ENCODE results near the gene C1orf167. TPM values are rescaled to one million over a fixed set of nuclear protein-coding genes. Genes with fewer than 3 reads are reported as not detected.

Gene C1orf167
- polyA plus RNA-seq, 1 of the 3 experiments (the other 2 are of a cell fraction): 0.10 TPM

DNA sequence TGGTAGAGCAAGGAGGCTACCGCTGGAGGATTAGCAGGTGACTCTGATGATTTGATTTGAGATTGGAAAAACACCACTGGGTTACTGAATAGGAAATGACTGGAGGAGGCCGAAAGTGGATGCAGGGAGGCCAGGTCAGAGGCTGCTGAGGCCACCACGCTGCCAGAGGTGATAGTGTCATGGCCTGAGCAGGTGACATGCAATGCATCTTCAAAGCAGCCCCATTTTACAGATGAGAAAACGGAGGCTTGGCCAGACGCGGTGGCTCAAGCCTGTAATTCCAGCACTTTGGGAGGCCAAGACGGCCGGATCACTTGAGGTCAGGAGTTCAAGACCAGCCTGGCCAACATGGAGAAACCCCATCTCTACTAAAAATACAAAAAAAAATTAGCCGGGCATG is 12.8 kb downstream of the C1orf167 start:
- Histone ChIP-seq H3K27ac (ENCODE audit: low read depth in 2 of 2, low read length in 1 of 2) (no peak overlapping the region), H3K4me3 (ENCODE audit: low read depth in 2 of 2, low read length in 1 of 2) (no peak overlapping the region), H3K4me2 (no peak overlapping the region), H2AFZ (ENCODE audit: low read depth) (no peak overlapping the region), H3K9me3 (no peaks in the 10 kb centered on the region), H3K9me2 (no peaks in the 10 kb centered on the region), H3K36me3 (replicated peaks in 1 of 2; ENCODE audit: control insufficient read depth in 1 of 2, insufficient read depth in 2 of 2, low read length in 1 of 2) (no peaks in the 10 kb centered on the region), H3K27me3 (ENCODE audit: insufficient read depth) (no peaks in the 10 kb centered on the region), H4K20me1 (ENCODE audit: insufficient read depth) (no peaks in the 10 kb centered on the region), H3K9ac (no peak overlapping the region), H3F3A (replicated peaks; ENCODE audit: insufficient read depth) (no peaks in the 10 kb centered on the region), H3K79me2 (ENCODE audit: insufficient read depth) (no peaks in the 10 kb centered on the region), H3K4me1 (ENCODE audit: control insufficient read depth in 1 of 2, insufficient read depth in 2 of 2, low read depth in 1 of 2, low read length in 1 of 2) (no peaks in the 10 kb centered on the region)
- ChIA-PET POLR2A (no interaction called here), CTCF (interaction anchor here (3.9 kb wide), 1 partner anchor 11 kb away, joined by 21 read pairs; no protein-coding TSS in a partner anchor)
- no peak for TF ChIP-seq RFX5 (IDR thresholded peaks at IDR 0.05; ENCODE audit: low read length)
- 75% methylated on average over 8 of the region's 9 CpGs for WGBS (ENCODE audit: low lambda C conversion rate)
- DNase-seq: no peak

DNA sequence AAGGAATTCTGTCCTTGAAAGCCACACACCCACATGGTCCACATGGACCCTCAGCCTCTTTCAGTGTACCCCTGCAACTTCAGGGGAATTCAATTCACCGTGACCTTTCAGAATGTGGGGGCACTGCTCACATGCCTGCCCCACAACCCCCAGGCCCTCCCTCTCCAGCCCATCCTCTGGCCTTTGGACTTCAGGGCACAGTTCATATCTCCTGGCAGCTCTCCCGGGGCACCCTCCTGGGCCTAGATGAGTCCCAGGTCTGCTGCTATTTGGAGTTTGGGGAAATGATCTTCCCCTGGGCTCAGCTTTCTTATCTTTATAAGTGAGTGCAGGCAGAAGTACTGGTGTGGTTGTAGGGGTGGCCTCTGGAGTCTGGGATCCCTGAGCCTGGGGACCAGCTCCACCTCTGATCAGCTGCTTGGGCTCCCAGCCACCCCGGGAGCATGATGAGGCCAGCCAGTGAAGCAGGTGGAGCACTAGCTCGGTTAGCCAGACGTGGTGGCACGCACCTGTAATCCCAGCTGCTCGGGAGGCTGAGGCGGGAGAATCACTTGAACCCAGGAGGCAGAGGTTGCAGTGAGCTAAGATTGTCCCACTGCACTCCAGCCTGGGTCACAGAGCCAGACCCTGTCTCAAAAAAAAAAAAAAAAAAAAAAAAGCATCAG is 15.8 kb downstream of the C1orf167 start:
- peaks cover 0 to 6% of the 10 kb centered on the region in 2 experiments; a peak in 1 of 4 replicates for H3K4me1 ChIP-seq (ENCODE audit: control insufficient read depth in 1 of 2, insufficient read depth in 2 of 2, low read depth in 1 of 2, low read length in 1 of 2)
- H3K4me3 ChIP-seq (ENCODE audit: low read depth in 2 of 2, low read length in 1 of 2): no peak overlapping the region
- no peaks in the 10 kb centered on the region for H3K9me2 ChIP-seq
- H3K27ac ChIP-seq (ENCODE audit: low read depth in 2 of 2, low read length in 1 of 2): no peak overlapping the region
- POLR2A ChIA-PET: no interaction called here
- no peaks in the 10 kb centered on the region for H3K79me2 ChIP-seq (ENCODE audit: insufficient read depth)
- WGBS (ENCODE audit: low lambda C conversion rate): 77% methylated on average over 7 of the region's 8 CpGs
- no peak overlapping the region for H3K4me2 ChIP-seq
- no peaks in the 10 kb centered on the region for H3F3A ChIP-seq (replicated peaks; ENCODE audit: insufficient read depth)
- H4K20me1 ChIP-seq (ENCODE audit: insufficient read depth): no peaks in the 10 kb centered on the region
- CTCF ChIA-PET: interaction anchor here (0.6 kb wide), 1 partner anchor 171 kb away, joined by 4 read pairs; no protein-coding TSS in a partner anchor
- H3K27me3 ChIP-seq (ENCODE audit: insufficient read depth): no peaks in the 10 kb centered on the region
- TF ChIP-seq RFX5 (IDR thresholded peaks at IDR 0.05; ENCODE audit: low read length) (no peak), TEAD4 (IDR thresholded peaks at IDR 0.05; ENCODE audit: borderline replicate concordance, insufficient read depth) (no peak), TCF12 (IDR thresholded peaks at IDR 0.05) (no peak)
- TF ChIP-seq, protein P1, sequence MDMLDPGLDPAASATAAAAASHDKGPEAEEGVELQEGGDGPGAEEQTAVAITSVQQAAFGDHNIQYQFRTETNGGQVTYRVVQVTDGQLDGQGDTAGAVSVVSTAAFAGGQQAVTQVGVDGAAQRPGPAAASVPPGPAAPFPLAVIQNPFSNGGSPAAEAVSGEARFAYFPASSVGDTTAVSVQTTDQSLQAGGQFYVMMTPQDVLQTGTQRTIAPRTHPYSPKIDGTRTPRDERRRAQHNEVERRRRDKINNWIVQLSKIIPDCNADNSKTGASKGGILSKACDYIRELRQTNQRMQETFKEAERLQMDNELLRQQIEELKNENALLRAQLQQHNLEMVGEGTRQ (IDR thresholded peaks at IDR 0.05; ENCODE audit: borderline replicate concordance, low read depth, low read length): no peak
- TF ChIP-seq, protein P2, sequence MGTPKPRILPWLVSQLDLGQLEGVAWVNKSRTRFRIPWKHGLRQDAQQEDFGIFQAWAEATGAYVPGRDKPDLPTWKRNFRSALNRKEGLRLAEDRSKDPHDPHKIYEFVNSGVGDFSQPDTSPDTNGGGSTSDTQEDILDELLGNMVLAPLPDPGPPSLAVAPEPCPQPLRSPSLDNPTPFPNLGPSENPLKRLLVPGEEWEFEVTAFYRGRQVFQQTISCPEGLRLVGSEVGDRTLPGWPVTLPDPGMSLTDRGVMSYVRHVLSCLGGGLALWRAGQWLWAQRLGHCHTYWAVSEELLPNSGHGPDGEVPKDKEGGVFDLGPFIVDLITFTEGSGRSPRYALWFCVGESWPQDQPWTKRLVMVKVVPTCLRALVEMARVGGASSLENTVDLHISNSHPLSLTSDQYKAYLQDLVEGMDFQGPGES (IDR thresholded peaks at IDR 0.05; ENCODE audit: low read depth, low read length): no peak
- TF ChIP-seq, protein P3, sequence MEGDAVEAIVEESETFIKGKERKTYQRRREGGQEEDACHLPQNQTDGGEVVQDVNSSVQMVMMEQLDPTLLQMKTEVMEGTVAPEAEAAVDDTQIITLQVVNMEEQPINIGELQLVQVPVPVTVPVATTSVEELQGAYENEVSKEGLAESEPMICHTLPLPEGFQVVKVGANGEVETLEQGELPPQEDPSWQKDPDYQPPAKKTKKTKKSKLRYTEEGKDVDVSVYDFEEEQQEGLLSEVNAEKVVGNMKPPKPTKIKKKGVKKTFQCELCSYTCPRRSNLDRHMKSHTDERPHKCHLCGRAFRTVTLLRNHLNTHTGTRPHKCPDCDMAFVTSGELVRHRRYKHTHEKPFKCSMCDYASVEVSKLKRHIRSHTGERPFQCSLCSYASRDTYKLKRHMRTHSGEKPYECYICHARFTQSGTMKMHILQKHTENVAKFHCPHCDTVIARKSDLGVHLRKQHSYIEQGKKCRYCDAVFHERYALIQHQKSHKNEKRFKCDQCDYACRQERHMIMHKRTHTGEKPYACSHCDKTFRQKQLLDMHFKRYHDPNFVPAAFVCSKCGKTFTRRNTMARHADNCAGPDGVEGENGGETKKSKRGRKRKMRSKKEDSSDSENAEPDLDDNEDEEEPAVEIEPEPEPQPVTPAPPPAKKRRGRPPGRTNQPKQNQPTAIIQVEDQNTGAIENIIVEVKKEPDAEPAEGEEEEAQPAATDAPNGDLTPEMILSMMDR (IDR thresholded peaks at IDR 0.05): no peak
- H3K9me3 ChIP-seq: no peaks in the 10 kb centered on the region
- no peak overlapping the region for H3K9ac ChIP-seq
- no peak for DNase-seq
- H3K36me3 ChIP-seq (replicated peaks in 1 of 2; ENCODE audit: control insufficient read depth in 1 of 2, insufficient read depth in 2 of 2, low read length in 1 of 2): no peaks in the 10 kb centered on the region
- H2AFZ ChIP-seq (ENCODE audit: low read depth): no peak overlapping the region

Measured in SK-N-SH (cell line).